GM06990 (cell line): ENCODE data around the gene ADTRP.

Experiments
- DNase-seq: peaks from one replicate; pipeline ENCODE4 v3.0.0-alpha.2; 2011; ENCODE audit not compliant: insufficient read length; ENCODE audit errors: extremely low read depth
- H3K27me3 ChIP-seq: replicated peaks from 2 replicates; pipeline ENCODE4 v1.6.0; 2011; ENCODE audit warnings: low read length; ENCODE audit not compliant: control insufficient read depth, insufficient read depth
- H3K36me3 ChIP-seq: 2 replicates; pipeline ENCODE4 v1.5.1; 2011; ENCODE audit warnings: low read length; ENCODE audit not compliant: control insufficient read depth, insufficient read depth
- H3K4me3 ChIP-seq: replicated peaks from 2 replicates; pipeline ENCODE4 v1.5.1; 2011; ENCODE audit warnings: low read depth, mild to moderate bottlenecking, control low read depth, low read length
- TF ChIP-seq, protein P1 (sequence below): IDR thresholded peaks from 2 replicates; pipeline ENCODE4 v1.5.1; 2011; ENCODE audit warnings: low read length, control low read depth, mild to moderate bottlenecking, inconsistent platforms; ENCODE audit not compliant: insufficient read depth, poor library complexity, severe bottlenecking

ADTRP gene

DNA sequence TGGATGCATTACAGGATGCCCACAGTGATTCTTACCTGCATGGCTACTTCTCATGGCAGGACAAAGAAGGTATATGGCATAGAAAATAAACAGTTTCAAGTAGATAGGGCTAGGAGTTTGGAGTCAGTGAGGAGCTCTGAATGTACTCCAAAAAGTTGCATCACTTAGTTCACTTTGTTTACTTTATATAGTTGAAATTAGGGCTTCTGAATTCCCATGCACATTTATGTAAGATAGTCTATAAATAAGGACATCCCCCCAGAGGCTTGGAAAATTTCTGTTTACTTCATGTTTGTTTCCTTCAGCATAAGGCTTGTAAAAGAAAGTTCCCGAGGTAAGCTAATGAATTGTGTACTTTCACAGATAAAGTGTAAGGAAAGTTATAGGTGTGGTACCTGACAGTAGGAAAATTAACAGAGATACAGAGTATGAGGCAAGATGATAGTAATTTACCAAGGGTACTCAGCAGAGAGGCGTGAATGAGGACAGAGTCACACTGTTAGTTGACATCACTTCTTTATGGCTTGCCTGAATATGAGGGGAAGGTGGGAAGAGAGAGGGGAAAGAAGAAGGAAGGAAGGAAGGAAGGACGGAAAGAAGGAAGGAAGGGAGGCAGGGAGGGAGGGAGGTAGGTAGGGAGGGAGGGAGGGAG, 51.1 kb downstream of the ADTRP start:
- Histone ChIP-seq H3K4me3 (no peak overlapping the region), H3K36me3 (no peaks in the 10 kb centered on the region), H3K27me3 (no peaks in the 10 kb centered on the region)
- no peak for DNase-seq
- TF ChIP-seq, protein P1, sequence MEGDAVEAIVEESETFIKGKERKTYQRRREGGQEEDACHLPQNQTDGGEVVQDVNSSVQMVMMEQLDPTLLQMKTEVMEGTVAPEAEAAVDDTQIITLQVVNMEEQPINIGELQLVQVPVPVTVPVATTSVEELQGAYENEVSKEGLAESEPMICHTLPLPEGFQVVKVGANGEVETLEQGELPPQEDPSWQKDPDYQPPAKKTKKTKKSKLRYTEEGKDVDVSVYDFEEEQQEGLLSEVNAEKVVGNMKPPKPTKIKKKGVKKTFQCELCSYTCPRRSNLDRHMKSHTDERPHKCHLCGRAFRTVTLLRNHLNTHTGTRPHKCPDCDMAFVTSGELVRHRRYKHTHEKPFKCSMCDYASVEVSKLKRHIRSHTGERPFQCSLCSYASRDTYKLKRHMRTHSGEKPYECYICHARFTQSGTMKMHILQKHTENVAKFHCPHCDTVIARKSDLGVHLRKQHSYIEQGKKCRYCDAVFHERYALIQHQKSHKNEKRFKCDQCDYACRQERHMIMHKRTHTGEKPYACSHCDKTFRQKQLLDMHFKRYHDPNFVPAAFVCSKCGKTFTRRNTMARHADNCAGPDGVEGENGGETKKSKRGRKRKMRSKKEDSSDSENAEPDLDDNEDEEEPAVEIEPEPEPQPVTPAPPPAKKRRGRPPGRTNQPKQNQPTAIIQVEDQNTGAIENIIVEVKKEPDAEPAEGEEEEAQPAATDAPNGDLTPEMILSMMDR = no peak

DNA sequence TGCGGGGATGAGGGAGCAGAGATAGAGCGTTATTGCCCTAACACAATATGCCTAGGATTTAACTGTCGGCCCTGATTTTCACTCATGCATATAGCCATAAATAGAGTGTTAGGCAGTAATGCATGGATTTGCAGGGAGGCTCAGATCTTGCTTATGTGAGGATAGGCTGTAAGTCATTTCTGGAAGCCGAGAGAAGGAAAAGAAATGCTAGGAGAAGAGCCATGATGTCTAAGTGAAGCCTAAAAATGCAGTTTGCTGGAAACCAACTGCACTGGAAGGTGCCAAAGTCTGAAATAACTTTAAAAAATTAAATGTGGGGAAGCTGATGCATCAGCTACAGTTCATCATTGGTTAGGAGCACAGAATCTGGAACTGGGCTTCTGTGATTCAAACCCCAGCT, 54.3 kb downstream of the ADTRP start:
- no peaks in the 10 kb centered on the region for H3K27me3 ChIP-seq
- H3K36me3 ChIP-seq = no peaks in the 10 kb centered on the region
- no peak for DNase-seq
- H3K4me3 ChIP-seq = no peak overlapping the region
- TF ChIP-seq, protein P1 = no peak

DNA sequence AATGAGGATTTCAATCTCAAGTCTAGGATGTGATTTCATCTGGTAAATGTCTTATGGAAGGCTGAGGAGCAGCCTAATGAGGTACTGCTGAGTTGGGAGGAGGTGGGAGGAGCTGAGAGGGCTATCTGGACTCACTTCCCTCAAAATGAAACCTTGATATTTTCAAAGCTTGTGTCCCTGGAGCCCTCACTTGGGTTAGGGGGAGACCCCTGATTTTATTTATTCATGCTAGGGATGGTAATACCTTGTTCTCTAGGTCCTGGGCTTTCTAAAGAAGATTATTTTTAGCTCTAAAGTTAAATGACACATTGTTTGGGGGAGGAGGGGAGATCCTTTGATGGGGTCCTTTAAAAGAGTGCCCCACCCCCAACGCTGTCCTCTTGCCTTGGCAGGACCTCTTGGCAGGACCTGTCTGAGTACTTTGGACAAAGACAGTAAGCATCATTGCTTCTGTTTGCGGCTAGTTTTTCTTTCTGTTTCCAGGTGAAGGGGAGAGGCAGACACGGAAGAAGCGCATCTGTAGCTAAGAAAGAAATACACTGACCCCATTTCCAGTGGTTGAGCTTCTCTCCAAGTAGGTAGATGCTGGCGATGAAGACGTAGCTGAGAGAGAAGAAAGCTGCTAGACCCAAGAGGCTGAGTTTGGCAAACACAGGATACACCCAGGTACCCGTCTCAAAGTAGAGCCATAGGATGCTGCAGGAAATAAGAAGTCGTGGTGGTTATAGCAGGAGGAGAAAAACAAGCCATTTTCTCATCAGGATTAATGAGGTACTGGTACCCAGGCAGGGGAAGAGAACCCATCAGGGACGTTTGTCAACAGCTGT, 55.6 kb downstream of the ADTRP start:
- H3K36me3 ChIP-seq = no peaks in the 10 kb centered on the region
- TF ChIP-seq, protein P1 = no peak
- no peaks in the 10 kb centered on the region for H3K27me3 ChIP-seq
- DNase-seq = no peak
- H3K4me3 ChIP-seq = no peak overlapping the region

DNA sequence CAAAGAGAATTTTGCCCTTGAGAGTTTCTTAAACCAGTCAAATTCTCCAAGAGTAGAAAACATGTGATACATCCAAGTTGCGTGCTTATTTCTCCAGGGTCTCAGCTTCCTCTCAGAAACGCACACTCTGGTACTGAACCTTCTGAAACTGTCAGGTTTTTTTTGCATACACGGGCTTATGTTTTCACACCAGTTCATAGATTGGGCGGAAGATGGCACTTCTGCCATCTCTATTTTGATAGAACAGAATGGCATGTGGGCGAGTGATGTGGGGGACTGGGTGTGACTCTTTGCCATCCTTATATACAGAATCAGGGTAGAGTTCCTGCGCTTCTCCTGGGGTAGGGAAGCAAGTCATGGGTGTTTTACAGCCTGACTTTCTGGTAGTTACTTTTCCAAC, 56.4 kb downstream of the ADTRP start:
- H3K4me3 ChIP-seq = no peak overlapping the region
- H3K36me3 ChIP-seq = no peaks in the 10 kb centered on the region
- no peak for DNase-seq
- H3K27me3 ChIP-seq = no peaks in the 10 kb centered on the region
- TF ChIP-seq, protein P1 = no peak

DNA sequence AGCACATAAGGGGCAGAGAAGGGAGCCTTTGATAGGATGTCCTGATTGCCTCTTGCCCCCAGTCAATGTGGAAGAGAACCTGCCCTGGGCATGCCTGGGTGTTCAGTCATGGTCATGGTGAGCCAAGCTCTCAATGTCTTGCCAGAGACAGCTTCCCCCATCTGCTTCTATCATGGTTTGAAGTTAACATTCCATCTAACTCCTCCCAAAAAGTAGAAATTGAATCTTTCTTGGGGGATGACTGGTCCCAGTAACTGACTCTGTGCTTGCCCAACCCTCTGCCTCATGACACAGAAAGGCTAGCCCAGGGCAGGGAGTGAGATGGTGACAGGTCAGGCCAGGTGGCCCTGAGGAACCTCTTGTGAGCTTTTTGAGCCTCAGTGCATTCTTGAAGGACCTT, 60.1 kb downstream of the ADTRP start:
- H3K36me3 ChIP-seq = no peaks in the 10 kb centered on the region
- no peaks in the 10 kb centered on the region for H3K27me3 ChIP-seq
- no peak overlapping the region for H3K4me3 ChIP-seq
- TF ChIP-seq, protein P1 = no peak
- no peak for DNase-seq
